CD14-positive monocyte (primary cell): ENCODE data around the gene ZNF124. TPM values are rescaled to one million over a fixed set of nuclear protein-coding genes. Genes with fewer than 3 reads are reported as not detected.

Experiments used
- DNase-seq, 3 donors: peaks; one replicate each; pipeline ENCODE4 v3.0.0-alpha.2; 2011 to 2022
- H2AFZ ChIP-seq: 2 replicates; pipeline ENCODE4 v1.6.0; 2012; ENCODE audit warnings: mild to moderate bottlenecking, low read depth, low read length, inconsistent platforms; ENCODE audit not compliant: insufficient read depth, poor library complexity, severe bottlenecking
- H3K27ac ChIP-seq, 2 donors: 1 replicate in 1 of 2; 2 replicates in 1 of 2; pipeline ENCODE4 v1.5.1; 2012 to 2013; ENCODE audit warnings: low read length in 2 of 2, control low read depth in 1 of 2, inconsistent platforms in 1 of 2, low read depth in 1 of 2, mild to moderate bottlenecking in 1 of 2
- H3K27me3 ChIP-seq, 2 donors: one replicate each; pipeline versions ENCODE4 v1.6.0 to v1.6.1; 2011 to 2013; ENCODE audit warnings: low read length in 2 of 2; ENCODE audit not compliant: control insufficient read depth in 2 of 2, insufficient read depth in 2 of 2
- H3K36me3 ChIP-seq, 2 donors: replicated peaks in 1 of 2; 1 replicate in 1 of 2; 2 replicates in 1 of 2; pipeline versions ENCODE4 v1.5.1 to v1.6.1; 2012 to 2013; ENCODE audit warnings: low read length in 2 of 2, control low read depth in 1 of 2, inconsistent platforms in 1 of 2, mild to moderate bottlenecking in 1 of 2; ENCODE audit not compliant: insufficient read depth in 2 of 2, control insufficient read depth in 1 of 2
- H3K4me1 ChIP-seq, 2 donors: 1 replicate in 1 of 2; 2 replicates in 1 of 2; pipeline versions ENCODE4 v1.5.1 to v1.6.1; 2012 to 2013; ENCODE audit warnings: low read length in 2 of 2, control low read depth in 1 of 2, inconsistent platforms in 1 of 2, mild to moderate bottlenecking in 1 of 2, moderate library complexity in 1 of 2; ENCODE audit not compliant: insufficient read depth in 2 of 2, control insufficient read depth in 1 of 2
- H3K4me2 ChIP-seq: replicated peaks from 2 replicates; pipeline ENCODE3; 2012; ENCODE audit warnings: low read length, moderate library complexity, mild to moderate bottlenecking; ENCODE audit not compliant: poor library complexity, severe bottlenecking; ENCODE audit errors: extremely low read depth
- H3K4me3 ChIP-seq, 3 experiments: fragments of 200-600 bp in 1 of 3; sonication (generic) in 1 of 3; replicated peaks in 1 of 3; 1 replicate in 2 of 3; 2 replicates in 1 of 3; pipeline ENCODE4 v1.5.1; 2011 to 2013; ENCODE audit warnings: low read length in 3 of 3, mild to moderate bottlenecking in 3 of 3, control low read depth in 2 of 3, low read depth in 2 of 3, inconsistent platforms in 1 of 3, moderate library complexity in 1 of 3
- H3K79me2 ChIP-seq: 2 replicates; pipeline ENCODE4 v1.6.0; 2012; ENCODE audit warnings: mild to moderate bottlenecking, control low read depth, inconsistent platforms, low read length, moderate library complexity; ENCODE audit not compliant: insufficient read depth
- H3K9ac ChIP-seq: 2 replicates; pipeline ENCODE4 v1.6.0; 2017; ENCODE audit warnings: low read length, mild to moderate bottlenecking; ENCODE audit not compliant: insufficient read depth, poor library complexity, severe bottlenecking
- H3K9me3 ChIP-seq, 2 donors: replicated peaks in 1 of 2; 1 replicate in 1 of 2; 2 replicates in 1 of 2; pipeline versions ENCODE4 v1.5.1 to v1.6.1; 2012 to 2013; ENCODE audit warnings: low read length in 2 of 2, control low read depth in 1 of 2; ENCODE audit not compliant: control insufficient read depth in 1 of 2, insufficient read depth in 1 of 2
- H4K20me1 ChIP-seq: 2 replicates; pipeline ENCODE4 v1.6.0; 2012; ENCODE audit warnings: mild to moderate bottlenecking, low read length, control low read depth, moderate library complexity; ENCODE audit not compliant: insufficient read depth
- H3K27ac Mint-ChIP-seq, 7 donors: one replicate each; pipeline ENCODE4 v1.8.0; 2020; ENCODE audit warnings: mild to moderate bottlenecking in 7 of 7, mixed read lengths in 7 of 7, moderate library complexity in 6 of 7, inconsistent platforms in 2 of 7
- H3K27me3 Mint-ChIP-seq, 3 donors: one replicate each; pipeline ENCODE4 v1.8.0; 2021 to 2022; ENCODE audit warnings: low read depth in 3 of 3, mild to moderate bottlenecking in 3 of 3, mixed read lengths in 3 of 3, moderate library complexity in 3 of 3, inconsistent platforms in 1 of 3
- H3K36me3 Mint-ChIP-seq, 2 donors: one replicate each; pipeline ENCODE4 v1.8.0; 2020; ENCODE audit warnings: mixed read lengths in 2 of 2, inconsistent platforms in 1 of 2, mild to moderate bottlenecking in 1 of 2
- H3K4me1 Mint-ChIP-seq: one replicate; pipeline ENCODE4 v1.8.0; 2020; ENCODE audit warnings: mild to moderate bottlenecking, mixed read lengths
- H3K4me3 Mint-ChIP-seq, 2 donors: one replicate each; pipeline ENCODE4 v1.8.0; 2020; ENCODE audit warnings: mild to moderate bottlenecking in 2 of 2, mixed read lengths in 2 of 2, moderate library complexity in 1 of 2
- H3K9me3 Mint-ChIP-seq, 7 donors: one replicate each; pipeline ENCODE4 v1.8.0; 2020 to 2022; ENCODE audit warnings: mixed read lengths in 7 of 7, mild to moderate bottlenecking in 6 of 7, moderate library complexity in 6 of 7, inconsistent platforms in 2 of 7
- WGBS: methylation state at CpG from one replicate; pipeline ENCODE4 v1.1.5; 2013; ENCODE audit warnings: missing lambda C conversion rate; ENCODE audit not compliant: insufficient coverage; 5-methylcytosine and 5-hydroxymethylcytosine counted together
- intact Hi-C, 2 donors: fragments of 100-400 bp; cut with micrococcal nuclease; formaldehyde crosslinking; loops; one replicate each; pipeline versions ENCODE4 v1.15.0 to v1.15.1; 2023
- polyA plus RNA-seq, 3 donors: library from polyadenylated mRNA; depleted of rRNA in 1 of 3; unstranded in 2 of 3; stranded (reverse) in 1 of 3; fragments of 300-500 nt in 2 of 3; fragments of >200 nt in 1 of 3; fragmentation: Illumina TruSeq in 2 of 3; gene quantifications; 1 replicate in 2 of 3; 2 replicates in 1 of 3; pipeline ENCODE4 v1.2.3, GENCODE V29; 2012 to 2021
- TF ChIP-seq, protein P1 (sequence below): fragments of 200-600 bp; IDR thresholded peaks from one replicate; pipeline ENCODE4 v1.8.0; 2022; ENCODE audit warnings: antibody characterized with exemption, mild to moderate bottlenecking

ZNF124 gene
- polyA plus RNA-seq, 3 donors: 2.6 to 5.5 (median 5.2) TPM

DNA sequence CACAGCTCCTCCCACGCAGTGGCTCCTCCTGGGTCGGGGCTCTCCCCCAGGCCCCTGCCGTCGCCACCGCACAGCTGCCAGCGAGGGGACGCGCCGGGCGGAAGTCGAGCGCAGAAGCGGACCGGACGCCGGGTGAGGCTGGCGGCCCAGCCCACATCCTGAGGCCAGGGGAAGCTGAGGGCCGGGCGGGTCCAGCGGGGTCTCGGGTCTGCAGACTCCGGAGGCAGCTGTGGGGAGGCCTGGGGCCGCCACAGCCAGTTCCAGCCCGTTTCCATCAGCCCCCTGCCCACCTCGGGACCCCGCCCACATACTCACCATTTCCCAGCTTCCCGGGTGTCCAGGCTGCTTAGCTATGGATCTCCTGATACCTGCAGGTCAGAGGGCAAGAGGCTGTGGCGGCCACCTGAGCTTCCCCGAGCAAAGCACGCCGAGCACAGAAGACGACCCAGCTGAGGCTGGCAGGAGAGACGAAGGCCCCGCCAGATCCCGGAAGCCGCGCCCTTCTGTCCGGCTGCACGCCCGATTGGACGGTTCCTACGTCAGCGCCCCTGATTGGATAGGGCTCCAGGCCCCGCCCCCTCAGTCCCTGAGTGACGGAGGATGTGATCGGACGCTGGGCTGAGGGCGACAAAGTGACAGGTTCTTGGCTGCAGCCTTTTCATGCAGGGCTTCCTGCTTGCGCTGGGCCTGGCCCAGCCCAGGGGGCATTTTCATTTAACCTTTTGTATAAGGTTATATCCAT is 38.7 kb upstream of the ZNF124 start:
- peaks cover 17 to 22% of the 10 kb centered on the region in 2 donors for H3K4me1 ChIP-seq
- H3K9ac ChIP-seq: peak overlapping the region; percentile 90
- H3K36me3 Mint-ChIP-seq: peaks cover 26 to 37% of the 10 kb centered on the region in 2 donors
- H3K27me3 Mint-ChIP-seq: no peaks in the 10 kb centered on the region
- peak overlapping the region; percentile 90 to 97 (median 96) for H3K27ac Mint-ChIP-seq
- peaks cover 23% of the 10 kb centered on the region for H4K20me1 ChIP-seq
- intact Hi-C loops: loop anchor here in 1 of 2 donors (10.0 kb wide), 1 partner anchor 106 kb away; the partner anchor contains the start of gene ZNF669
- H3K4me1 Mint-ChIP-seq: peaks cover 23% of the 10 kb centered on the region
- H2AFZ ChIP-seq: peak overlapping the region; percentile 72
- peak overlapping the region; percentile 90 to 91 for H3K4me3 Mint-ChIP-seq
- TF ChIP-seq, protein P1, sequence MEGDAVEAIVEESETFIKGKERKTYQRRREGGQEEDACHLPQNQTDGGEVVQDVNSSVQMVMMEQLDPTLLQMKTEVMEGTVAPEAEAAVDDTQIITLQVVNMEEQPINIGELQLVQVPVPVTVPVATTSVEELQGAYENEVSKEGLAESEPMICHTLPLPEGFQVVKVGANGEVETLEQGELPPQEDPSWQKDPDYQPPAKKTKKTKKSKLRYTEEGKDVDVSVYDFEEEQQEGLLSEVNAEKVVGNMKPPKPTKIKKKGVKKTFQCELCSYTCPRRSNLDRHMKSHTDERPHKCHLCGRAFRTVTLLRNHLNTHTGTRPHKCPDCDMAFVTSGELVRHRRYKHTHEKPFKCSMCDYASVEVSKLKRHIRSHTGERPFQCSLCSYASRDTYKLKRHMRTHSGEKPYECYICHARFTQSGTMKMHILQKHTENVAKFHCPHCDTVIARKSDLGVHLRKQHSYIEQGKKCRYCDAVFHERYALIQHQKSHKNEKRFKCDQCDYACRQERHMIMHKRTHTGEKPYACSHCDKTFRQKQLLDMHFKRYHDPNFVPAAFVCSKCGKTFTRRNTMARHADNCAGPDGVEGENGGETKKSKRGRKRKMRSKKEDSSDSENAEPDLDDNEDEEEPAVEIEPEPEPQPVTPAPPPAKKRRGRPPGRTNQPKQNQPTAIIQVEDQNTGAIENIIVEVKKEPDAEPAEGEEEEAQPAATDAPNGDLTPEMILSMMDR: no peak
- peaks cover 52% of the 10 kb centered on the region for H3K79me2 ChIP-seq
- peak; percentile 94 to 98 (median 95) for DNase-seq
- H3K9me3 ChIP-seq: peaks cover 22 to 23% of the 10 kb centered on the region in 2 donors
- peaks cover 18 to 32% (median 28%) of the 10 kb centered on the region in 7 donors for H3K9me3 Mint-ChIP-seq
- H3K4me2 ChIP-seq: peak overlapping the region; percentile 86
- H3K27ac ChIP-seq: peak overlapping the region; percentile 92 to 93
- no peaks in the 10 kb centered on the region for H3K27me3 ChIP-seq
- peak overlapping the region; percentile 83 to 95 (median 83) for H3K4me3 ChIP-seq
- under 1% methylated on average over 44 of the region's 49 CpGs for WGBS
- H3K36me3 ChIP-seq: peaks cover 11 to 27% of the 10 kb centered on the region in 2 donors

DNA sequence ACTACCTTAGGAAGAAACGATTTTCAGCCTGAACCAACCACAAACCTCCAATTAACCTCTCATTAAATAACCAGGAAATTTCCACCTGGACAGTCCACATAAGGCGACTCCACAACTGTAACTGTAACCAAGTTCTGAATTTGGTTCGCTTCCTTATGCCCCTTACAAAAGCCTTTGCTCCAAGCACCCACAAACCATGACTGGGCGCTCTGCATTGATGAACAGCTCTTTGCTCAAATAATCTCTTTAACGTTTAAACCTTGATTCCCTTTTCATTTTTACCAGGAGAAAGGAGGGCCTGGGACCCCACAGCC is 38.2 kb upstream of the ZNF124 start:
- Histone ChIP-seq H3K27ac (peak overlapping the region; percentile 92 to 93), H3K4me3 (peak overlapping the region; percentile 83 to 95 (median 83)), H3K9ac (peak overlapping the region; percentile 90), H3K79me2 (peaks cover 58% of the 10 kb centered on the region), H3K4me2 (peak overlapping the region; percentile 86), H3K4me1 (peaks cover 17 to 22% of the 10 kb centered on the region in 2 donors), H2AFZ (peak overlapping the region; percentile 72), H3K36me3 (peaks cover 11 to 29% of the 10 kb centered on the region in 2 donors), H3K9me3 (peaks cover 26 to 27% of the 10 kb centered on the region in 2 donors), H3K27me3 (no peaks in the 10 kb centered on the region), H4K20me1 (peaks cover 23% of the 10 kb centered on the region)
- peak overlapping the region; percentile 90 to 91 for H3K4me3 Mint-ChIP-seq
- WGBS: 0% methylated on average over 4 of the region's 5 CpGs
- peak in 1 of 3 donors; percentile 24 for DNase-seq
- TF ChIP-seq, protein P1: no peak
- peaks cover 22 to 38% (median 32%) of the 10 kb centered on the region in 7 donors for H3K9me3 Mint-ChIP-seq
- peaks cover 27 to 39% of the 10 kb centered on the region in 2 donors for H3K36me3 Mint-ChIP-seq
- peak overlapping the region; percentile 69 to 97 (median 94) for H3K27ac Mint-ChIP-seq
- no peaks in the 10 kb centered on the region for H3K27me3 Mint-ChIP-seq
- H3K4me1 Mint-ChIP-seq: peaks cover 23% of the 10 kb centered on the region
- intact Hi-C loops: loop anchor here in 1 of 2 donors (10.0 kb wide), 1 partner anchor 105 kb away; the partner anchor contains the start of gene ZNF669
